ENCODE measurements around the gene PARP6.

Gene PARP6

DNA sequence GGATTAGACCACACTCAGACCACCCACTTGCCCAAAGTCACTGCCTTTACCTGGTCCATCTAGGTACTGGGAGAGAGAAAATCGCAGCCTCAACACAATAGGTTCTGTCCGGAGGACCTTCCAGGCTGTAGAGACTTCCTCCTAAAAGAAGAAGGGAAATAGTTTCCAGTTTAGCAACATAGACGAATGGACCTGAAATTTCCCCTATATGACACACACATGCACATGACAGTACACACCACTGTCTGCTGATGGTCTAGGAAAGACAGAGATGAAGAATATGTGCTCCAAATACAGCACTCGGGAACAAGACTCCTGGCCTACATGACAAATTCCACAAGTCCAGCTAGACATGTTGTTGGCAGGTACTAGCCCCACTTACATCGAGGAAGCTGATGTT, 7.3 kb downstream of the PARP6 start:
- H3K4me3 ChIP-seq (ENCODE audit: low read length), result no peak overlapping the region
- peaks cover 2% of the 10 kb centered on the region; the same call in 1 of the 2 replicates for H3K4me1 ChIP-seq (ENCODE audit: control insufficient read depth, low read length)
- no peaks in the 10 kb centered on the region for H3K9me3 ChIP-seq (ENCODE audit: control insufficient read depth, insufficient read depth, low read length)
- H3F3A ChIP-seq (ENCODE audit: control insufficient read depth, insufficient read depth), result no peaks in the 10 kb centered on the region
- TF ChIP-seq, protein P1, sequence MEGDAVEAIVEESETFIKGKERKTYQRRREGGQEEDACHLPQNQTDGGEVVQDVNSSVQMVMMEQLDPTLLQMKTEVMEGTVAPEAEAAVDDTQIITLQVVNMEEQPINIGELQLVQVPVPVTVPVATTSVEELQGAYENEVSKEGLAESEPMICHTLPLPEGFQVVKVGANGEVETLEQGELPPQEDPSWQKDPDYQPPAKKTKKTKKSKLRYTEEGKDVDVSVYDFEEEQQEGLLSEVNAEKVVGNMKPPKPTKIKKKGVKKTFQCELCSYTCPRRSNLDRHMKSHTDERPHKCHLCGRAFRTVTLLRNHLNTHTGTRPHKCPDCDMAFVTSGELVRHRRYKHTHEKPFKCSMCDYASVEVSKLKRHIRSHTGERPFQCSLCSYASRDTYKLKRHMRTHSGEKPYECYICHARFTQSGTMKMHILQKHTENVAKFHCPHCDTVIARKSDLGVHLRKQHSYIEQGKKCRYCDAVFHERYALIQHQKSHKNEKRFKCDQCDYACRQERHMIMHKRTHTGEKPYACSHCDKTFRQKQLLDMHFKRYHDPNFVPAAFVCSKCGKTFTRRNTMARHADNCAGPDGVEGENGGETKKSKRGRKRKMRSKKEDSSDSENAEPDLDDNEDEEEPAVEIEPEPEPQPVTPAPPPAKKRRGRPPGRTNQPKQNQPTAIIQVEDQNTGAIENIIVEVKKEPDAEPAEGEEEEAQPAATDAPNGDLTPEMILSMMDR (IDR thresholded peaks at IDR 0.05; ENCODE audit: low read depth, low read length, poor library complexity, severe bottlenecking), result no peak
- no peak for TF ChIP-seq EZH2phosphoT487 (IDR thresholded peaks at IDR 0.05; ENCODE audit: borderline replicate concordance, low read length)
- H3K9me2 ChIP-seq (replicated peaks; ENCODE audit: control insufficient read depth, low read length), result no peaks in the 10 kb centered on the region
- H4K20me1 ChIP-seq (ENCODE audit: control insufficient read depth, insufficient read depth, low read depth, low read length), result no peaks in the 10 kb centered on the region
- H3K4me2 ChIP-seq (ENCODE audit: low read length), result no peak overlapping the region
- H3K27me3 ChIP-seq (ENCODE audit: control insufficient read depth, low read length), result no peaks in the 10 kb centered on the region
- peaks cover 12% of the 10 kb centered on the region for H3K79me2 ChIP-seq (ENCODE audit: control insufficient read depth, low read length)
- H3K27ac ChIP-seq (ENCODE audit: low read depth, low read length), result no peak overlapping the region
- peaks cover 95% of the 10 kb centered on the region for H3K36me3 ChIP-seq (ENCODE audit: control insufficient read depth, low read length)

DNA sequence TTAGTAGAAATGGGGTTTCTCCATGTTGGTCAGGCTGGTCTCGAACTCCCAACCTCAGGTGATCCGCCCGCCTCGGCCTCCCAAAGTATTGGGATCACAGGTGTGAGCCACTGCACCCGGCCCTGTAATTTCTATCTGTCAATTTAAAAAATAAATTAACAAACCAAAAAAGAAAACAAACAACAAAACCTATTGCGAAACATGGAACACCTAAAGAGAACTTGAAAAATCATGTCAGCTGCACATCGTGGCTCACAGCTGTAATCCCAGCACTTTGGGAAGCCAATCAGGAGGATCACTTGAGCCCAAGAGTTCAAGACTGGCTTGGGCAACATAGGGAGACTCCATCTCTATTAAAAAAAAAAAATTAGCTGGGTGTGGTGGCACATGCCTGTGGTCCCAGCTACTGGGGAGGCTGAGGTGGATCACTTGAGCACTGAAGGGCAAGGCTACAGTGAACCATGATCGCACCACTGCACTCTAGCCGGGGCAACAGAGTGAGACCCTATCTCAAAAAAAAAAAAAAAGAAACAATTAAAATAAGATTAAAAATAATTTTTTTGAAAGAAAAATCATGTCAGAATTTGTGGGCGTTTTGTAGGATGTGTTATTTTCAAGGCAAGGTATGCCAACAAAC, 19.6 kb downstream of the PARP6 start:
- TF ChIP-seq, protein P1 (IDR thresholded peaks at IDR 0.05; ENCODE audit: low read depth, low read length, poor library complexity, severe bottlenecking), result no peak
- no peak for TF ChIP-seq EZH2phosphoT487 (IDR thresholded peaks at IDR 0.05; ENCODE audit: borderline replicate concordance, low read length)
- no peak overlapping the region for H3K27ac ChIP-seq (ENCODE audit: low read depth, low read length)

DNA sequence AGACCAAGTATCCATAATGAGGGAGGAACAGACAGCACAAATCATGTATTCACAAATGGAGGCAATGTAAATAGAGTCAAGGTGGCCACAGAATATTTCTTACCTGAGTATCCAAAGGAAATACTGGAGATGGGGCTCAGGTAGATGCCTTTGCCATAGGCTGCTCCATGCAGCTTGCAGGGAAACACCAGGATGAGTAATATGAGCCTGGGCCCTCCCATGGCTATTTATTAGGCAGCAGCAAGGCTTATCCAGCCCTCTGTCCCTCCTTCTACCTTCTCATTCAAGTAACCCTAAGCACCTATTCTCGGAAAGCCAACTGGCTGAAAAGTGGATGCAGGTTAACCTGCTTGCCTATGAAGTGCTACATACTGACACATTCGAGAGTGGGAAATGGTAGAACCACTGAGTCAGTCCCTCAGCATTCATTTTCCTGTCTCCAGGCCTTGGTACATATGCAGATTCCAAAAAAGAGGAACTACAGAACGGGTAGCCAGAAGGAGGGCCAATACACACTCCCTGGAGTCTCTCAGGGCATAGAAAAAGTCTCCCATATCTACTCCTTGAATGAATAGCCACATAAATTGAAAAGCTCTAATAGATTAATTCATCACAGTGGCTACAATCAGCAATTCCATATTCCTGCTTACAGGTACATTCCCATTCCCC, 23.1 kb downstream of the PARP6 start:
- Histone ChIP-seq H3K79me2 (ENCODE audit: control insufficient read depth, low read length) (no peaks in the 10 kb centered on the region), H3K27ac (ENCODE audit: low read depth, low read length) (no peak overlapping the region), H3K4me2 (ENCODE audit: low read length) (no peak overlapping the region), H3K36me3 (ENCODE audit: control insufficient read depth, low read length) (peaks cover 62% of the 10 kb centered on the region), H3K9me3 (ENCODE audit: control insufficient read depth, insufficient read depth, low read length) (no peaks in the 10 kb centered on the region), H3K9me2 (replicated peaks; ENCODE audit: control insufficient read depth, low read length) (no peaks in the 10 kb centered on the region), H3K4me1 (ENCODE audit: control insufficient read depth, low read length) (no peaks in the 10 kb centered on the region), H4K20me1 (ENCODE audit: control insufficient read depth, insufficient read depth, low read depth, low read length) (no peaks in the 10 kb centered on the region), H3K27me3 (ENCODE audit: control insufficient read depth, low read length) (no peaks in the 10 kb centered on the region), H3F3A (ENCODE audit: control insufficient read depth, insufficient read depth) (no peaks in the 10 kb centered on the region), H3K4me3 (ENCODE audit: low read length) (no peak overlapping the region)
- TF ChIP-seq, protein P1 (IDR thresholded peaks at IDR 0.05; ENCODE audit: low read depth, low read length, poor library complexity, severe bottlenecking), result no peak
- no peak for TF ChIP-seq EZH2phosphoT487 (IDR thresholded peaks at IDR 0.05; ENCODE audit: borderline replicate concordance, low read length)

More for the DNA sequence above, 19.6 kb downstream of the PARP6 start:
- Histone ChIP-seq H3K36me3 (ENCODE audit: control insufficient read depth, low read length) (peaks cover 87% of the 10 kb centered on the region), H3K79me2 (ENCODE audit: control insufficient read depth, low read length) (no peaks in the 10 kb centered on the region), H3K4me2 (ENCODE audit: low read length) (no peak overlapping the region), H3K9me2 (replicated peaks; ENCODE audit: control insufficient read depth, low read length) (no peaks in the 10 kb centered on the region), H3F3A (ENCODE audit: control insufficient read depth, insufficient read depth) (no peaks in the 10 kb centered on the region), H3K27me3 (ENCODE audit: control insufficient read depth, low read length) (no peaks in the 10 kb centered on the region), H3K9me3 (ENCODE audit: control insufficient read depth, insufficient read depth, low read length) (no peaks in the 10 kb centered on the region), H3K4me1 (ENCODE audit: control insufficient read depth, low read length) (no peaks in the 10 kb centered on the region), H3K4me3 (ENCODE audit: low read length) (no peak overlapping the region), H4K20me1 (ENCODE audit: control insufficient read depth, insufficient read depth, low read depth, low read length) (no peaks in the 10 kb centered on the region)
